Measurements from ENCODE around the gene SLC25A41.

Gene SLC25A41

GRCh38 chr19:6425732-6426620, 7.6 kb downstream of the SLC25A41 start:
- ATAC-seq, result no peak

- peak; percentile 89 to 91 for ATAC-seq
Observed at GRCh38 chr19:6424939-6425731, 8.4 kb downstream of the SLC25A41 start.

GRCh38 chr19:6424195-6424938, 9.2 kb downstream of the SLC25A41 start, which contains the start of gene KHSRP:
Gene KHSRP (minus strand): TSS chr19:6424811. CDS start chr19:6424701, 110 bp downstream.
- ATAC-seq, result no peak

GRCh38 chr19:6423499-6424194, 9.9 kb downstream of the SLC25A41 start:
- no peak for ATAC-seq

GRCh38 chr19:6421075-6422014, 12.2 kb downstream of the SLC25A41 start:
- no peak for ATAC-seq

GRCh38 chr19:6418562-6418932, 15.0 kb downstream of the SLC25A41 start:
- no peak for ATAC-seq

GRCh38 chr19:6417713-6418561, 15.6 kb downstream of the SLC25A41 start:
- ATAC-seq, result no peak

- no peak for ATAC-seq
Observed at GRCh38 chr19:6416658-6417405, 16.7 kb downstream of the SLC25A41 start.

GRCh38 chr19:6415591-6416190, 17.9 kb downstream of the SLC25A41 start:
- no peak for ATAC-seq

- ATAC-seq, result no peak
Observed at GRCh38 chr19:6414793-6415590, 18.6 kb downstream of the SLC25A41 start.

- ATAC-seq, result no peak
Observed at GRCh38 chr19:6413721-6414643, 19.6 kb downstream of the SLC25A41 start.

- no peak for ATAC-seq
Observed at GRCh38 chr19:6413291-6413690, 20.3 kb downstream of the SLC25A41 start.

GRCh38 chr19:6412447-6413091, 21.0 kb downstream of the SLC25A41 start:
- ATAC-seq, result peak; percentile 66 to 72

- ATAC-seq, result no peak
Observed at GRCh38 chr19:6412061-6412446, 21.5 kb downstream of the SLC25A41 start.

GRCh38 chr19:6409346-6409745, 24.2 kb downstream of the SLC25A41 start:
- no peak for ATAC-seq

- no peak for ATAC-seq
Observed at GRCh38 chr19:6406401-6406800, 27.2 kb downstream of the SLC25A41 start.

All from activated CD4-positive, CD25-positive, alpha-beta regulatory T cell treated with anti-CD3 and anti-CD28 coated beads, Interleukin-2, amount 50 U/mL, for 24 hours (primary cell).